ENCODE data around the gene RAX2.

The RAX2 gene

DNA sequence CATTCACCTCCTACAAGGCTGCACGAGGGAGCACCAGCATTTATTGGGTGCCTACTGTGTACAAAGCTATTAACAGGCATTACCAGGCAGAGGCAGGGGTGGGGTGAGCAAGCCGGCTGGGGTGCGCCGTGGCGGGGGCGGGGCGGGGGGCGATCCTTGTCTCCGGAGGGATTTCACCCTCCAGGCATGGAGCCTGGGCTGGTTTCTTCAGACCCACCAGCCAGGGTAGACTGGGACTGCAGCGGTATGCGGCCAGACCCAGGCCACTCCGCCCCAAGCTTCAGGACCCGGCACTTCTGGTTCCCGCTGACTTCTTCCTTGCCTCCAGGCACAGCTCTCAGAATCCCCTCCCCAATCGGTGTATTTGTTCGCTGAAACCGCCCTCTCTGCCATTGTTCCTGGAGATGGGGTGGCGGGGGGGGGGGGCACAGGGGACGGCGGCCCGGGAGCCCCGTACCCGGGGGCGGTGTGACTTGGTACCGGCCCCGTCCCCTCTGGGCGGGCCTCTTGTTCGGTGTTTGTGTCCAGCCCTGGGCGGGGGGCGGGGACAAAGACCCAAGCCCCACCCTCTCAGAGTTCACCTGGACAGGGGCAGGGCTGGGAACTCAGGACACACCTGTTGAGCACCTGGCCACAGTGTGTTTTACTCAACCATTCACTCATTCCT lies 49.5 kb downstream of the RAX2 start:
- no peak for DNase-seq

DNA sequence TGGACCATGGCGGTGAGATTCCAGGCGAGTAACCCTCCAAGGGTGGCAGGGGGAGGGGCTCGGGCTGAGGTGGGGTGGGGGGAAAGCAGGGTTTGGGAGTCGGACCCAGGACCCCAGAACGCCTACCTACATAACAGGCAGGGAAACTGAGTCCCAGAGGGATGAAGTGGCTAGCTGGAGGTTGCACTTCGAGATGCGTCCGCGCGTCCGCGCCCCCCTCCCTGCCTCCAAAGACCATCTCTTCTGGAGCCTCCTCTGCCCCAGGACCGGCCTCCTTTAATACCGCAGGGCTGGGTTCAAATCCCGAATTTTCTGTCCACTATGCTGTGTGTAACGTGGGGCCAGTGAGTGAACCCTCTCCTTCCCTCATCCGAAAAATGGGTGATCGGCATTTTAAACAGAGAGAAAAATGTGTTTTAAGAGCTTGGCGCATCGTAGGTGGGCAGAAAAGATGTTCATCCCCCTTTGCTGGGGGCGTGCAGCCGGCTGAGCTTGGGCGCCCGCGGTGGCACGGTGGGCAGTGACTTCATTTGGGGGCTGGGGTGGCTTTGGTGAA lies 50.1 kb downstream of the RAX2 start:
- DNase-seq: no peak

DNA sequence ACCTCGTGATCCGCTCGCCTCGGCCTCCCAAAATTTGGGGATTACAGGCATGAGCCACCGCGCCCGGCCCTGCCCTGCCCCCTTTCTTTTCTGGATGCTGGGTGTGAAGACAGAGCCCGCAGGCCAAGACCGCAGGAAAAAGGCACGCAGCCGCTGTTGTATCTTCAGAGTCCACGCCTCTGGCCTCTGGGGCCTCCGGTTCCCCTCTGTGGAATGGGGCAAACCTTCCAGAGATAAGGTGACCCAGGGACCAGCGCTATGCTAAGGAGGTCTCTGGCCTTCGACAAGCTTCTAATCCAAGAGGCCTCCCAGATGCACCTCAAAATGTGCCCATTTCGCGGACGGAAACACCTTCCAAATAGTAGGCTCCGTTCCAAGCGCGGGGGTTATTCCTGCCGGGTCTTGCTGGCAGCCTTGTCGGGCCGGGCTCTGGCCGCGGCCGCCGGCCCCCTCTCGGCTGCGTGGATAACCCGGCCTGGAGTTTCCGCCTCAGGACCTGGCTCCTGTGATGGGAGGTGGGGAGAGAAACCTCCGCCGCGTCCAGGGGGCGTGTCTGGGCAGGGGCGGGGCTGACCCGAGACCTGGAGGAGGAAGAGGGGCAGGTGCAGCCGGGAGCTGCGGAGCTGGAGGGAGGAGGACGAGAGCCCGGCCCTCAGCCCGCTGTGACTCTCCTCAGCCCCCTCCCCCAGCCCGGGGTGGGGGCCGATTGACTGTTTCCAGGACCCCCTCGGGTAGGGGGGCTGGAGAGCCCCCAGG lies 50.7 kb downstream of the RAX2 start:
- peak; percentile 94 to 96 for DNase-seq

DNA sequence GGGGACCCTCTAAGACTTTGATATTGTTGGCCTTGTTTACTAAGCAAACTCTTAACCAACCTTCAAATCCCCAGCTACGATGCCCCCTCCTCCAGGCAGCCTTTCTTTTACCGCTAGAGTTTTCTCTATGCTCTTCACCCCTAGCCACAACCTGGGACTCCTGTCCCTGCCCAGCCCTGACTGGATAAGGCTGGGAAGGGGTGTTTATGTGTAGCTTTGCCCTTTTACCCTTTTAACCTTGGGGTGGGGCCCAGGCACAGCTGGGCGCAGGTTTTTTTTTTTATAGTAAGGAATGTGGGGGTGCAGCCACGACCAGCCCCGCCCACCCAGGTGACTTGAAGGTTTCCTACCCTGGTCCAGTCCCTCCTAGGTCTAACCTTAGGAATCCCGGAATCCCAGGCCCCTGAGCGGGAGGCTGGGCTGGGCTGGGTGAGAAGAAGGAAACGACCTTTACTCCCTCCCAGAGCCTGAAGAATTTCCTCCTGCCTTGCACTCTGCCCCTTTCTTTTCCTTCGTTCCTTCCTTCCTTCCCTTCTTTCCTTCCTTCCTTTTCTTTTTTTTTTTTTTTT lies 51.6 kb downstream of the RAX2 start:
- DNase-seq: no peak

DNA sequence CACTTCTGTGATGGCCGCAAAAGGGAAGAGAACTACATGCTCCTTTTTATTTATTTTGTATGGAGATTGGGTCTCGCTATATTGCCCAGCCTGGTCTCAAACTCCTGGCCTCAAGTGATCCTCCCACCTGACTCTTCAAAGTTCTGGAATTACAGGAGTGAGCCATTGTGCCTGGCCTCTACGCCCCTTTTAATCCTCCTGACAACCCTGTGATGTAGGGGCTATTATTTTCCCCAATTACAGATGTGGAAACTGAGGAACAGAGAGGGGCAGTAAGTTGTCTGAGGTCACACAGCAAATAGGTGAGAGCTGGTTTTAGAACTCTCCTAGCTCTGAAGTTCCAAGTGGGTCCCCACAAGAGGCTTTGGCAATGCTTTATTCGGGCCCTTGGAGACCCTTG lies 52.2 kb downstream of the RAX2 start:
- no peak for DNase-seq

All from activated T-cell treated with anti-CD3 and anti-CD28 coated beads, Interleukin-2, amount 50 U/mL, for 48 hours (primary cell).